GM18511 (cell line): ENCODE results near the gene ESRRG.
"Not testable (repeated sequence)": the region's sequence is repeated elsewhere in the genome, so short reads cannot be mapped to it uniquely, and the experiment has no call there.

Experiments
- ATAC-seq: cut with Tn5 transposase; IDR thresholded peaks from one replicate; pipeline ENCODE4 v1.9.1; 2021; ENCODE audit warnings: mild to moderate bottlenecking, moderate library complexity; ENCODE audit not compliant: unreplicated experiment

Gene ESRRG

GRCh38 chr1:216576234-216576937 lies 146.8 kb downstream of the ESRRG start:
- no peak for ATAC-seq

GRCh38 chr1:216566641-216567205 lies 156.5 kb downstream of the ESRRG start:
- ATAC-seq = peak; percentile 66

GRCh38 chr1:216563087-216563486 lies 160.1 kb downstream of the ESRRG start:
- ATAC-seq = no peak

- ATAC-seq = no peak
These were observed 160.8 kb downstream of the ESRRG start for GRCh38 chr1:216562383-216562782.

- ATAC-seq = no peak
These were observed 162.7 kb downstream of the ESRRG start for GRCh38 chr1:216560527-216560926.

GRCh38 chr1:216559359-216559758 lies 163.9 kb downstream of the ESRRG start:
- ATAC-seq = no peak

GRCh38 chr1:216555653-216556052 lies 167.6 kb downstream of the ESRRG start:
- no peak for ATAC-seq

GRCh38 chr1:216554934-216555333 lies 168.3 kb downstream of the ESRRG start:
- ATAC-seq = no peak

- no peak for ATAC-seq
These were observed 169.5 kb downstream of the ESRRG start for GRCh38 chr1:216553766-216554165.

GRCh38 chr1:216553040-216553439 lies 170.2 kb downstream of the ESRRG start:
- ATAC-seq = no peak

GRCh38 chr1:216549796-216550195 lies 173.4 kb downstream of the ESRRG start:
- ATAC-seq = no peak

- no peak for ATAC-seq
These were observed 180.5 kb downstream of the ESRRG start for GRCh38 chr1:216542741-216543140.

- no peak for ATAC-seq
These were observed 181.0 kb downstream of the ESRRG start for GRCh38 chr1:216542263-216542662.

GRCh38 chr1:216535751-216536150 lies 187.5 kb downstream of the ESRRG start:
- no peak for ATAC-seq

GRCh38 chr1:216535059-216535458 lies 188.2 kb downstream of the ESRRG start:
- no peak for ATAC-seq

GRCh38 chr1:216533776-216534175 lies 189.5 kb downstream of the ESRRG start:
- ATAC-seq = no peak

GRCh38 chr1:216532251-216532798 lies 190.9 kb downstream of the ESRRG start:
- no peak for ATAC-seq

GRCh38 chr1:216531263-216532239 lies 191.7 kb downstream of the ESRRG start:
- peak; percentile 60 for ATAC-seq

- ATAC-seq = not testable (repeated sequence)
These were observed 193.4 kb downstream of the ESRRG start for GRCh38 chr1:216529851-216530250.

GRCh38 chr1:216528816-216529215 lies 194.4 kb downstream of the ESRRG start:
- ATAC-seq = peak; percentile 84

- no peak for ATAC-seq
These were observed 199.6 kb downstream of the ESRRG start for GRCh38 chr1:216523449-216524190.
